Stimulated activated naive CD4-positive, alpha-beta T cell (primary cell): ENCODE measurements around the gene GRHL1.
"Not testable (repeated sequence)": the region's sequence is repeated elsewhere in the genome, so short reads cannot be mapped to it uniquely, and the experiment has no call there.

Experiments
- DNase-seq, 6 experiments: peaks; one replicate each; lab custom pipeline; 2025; lab: John Stamatoyannopoulos, UW

Gene GRHL1

DNA sequence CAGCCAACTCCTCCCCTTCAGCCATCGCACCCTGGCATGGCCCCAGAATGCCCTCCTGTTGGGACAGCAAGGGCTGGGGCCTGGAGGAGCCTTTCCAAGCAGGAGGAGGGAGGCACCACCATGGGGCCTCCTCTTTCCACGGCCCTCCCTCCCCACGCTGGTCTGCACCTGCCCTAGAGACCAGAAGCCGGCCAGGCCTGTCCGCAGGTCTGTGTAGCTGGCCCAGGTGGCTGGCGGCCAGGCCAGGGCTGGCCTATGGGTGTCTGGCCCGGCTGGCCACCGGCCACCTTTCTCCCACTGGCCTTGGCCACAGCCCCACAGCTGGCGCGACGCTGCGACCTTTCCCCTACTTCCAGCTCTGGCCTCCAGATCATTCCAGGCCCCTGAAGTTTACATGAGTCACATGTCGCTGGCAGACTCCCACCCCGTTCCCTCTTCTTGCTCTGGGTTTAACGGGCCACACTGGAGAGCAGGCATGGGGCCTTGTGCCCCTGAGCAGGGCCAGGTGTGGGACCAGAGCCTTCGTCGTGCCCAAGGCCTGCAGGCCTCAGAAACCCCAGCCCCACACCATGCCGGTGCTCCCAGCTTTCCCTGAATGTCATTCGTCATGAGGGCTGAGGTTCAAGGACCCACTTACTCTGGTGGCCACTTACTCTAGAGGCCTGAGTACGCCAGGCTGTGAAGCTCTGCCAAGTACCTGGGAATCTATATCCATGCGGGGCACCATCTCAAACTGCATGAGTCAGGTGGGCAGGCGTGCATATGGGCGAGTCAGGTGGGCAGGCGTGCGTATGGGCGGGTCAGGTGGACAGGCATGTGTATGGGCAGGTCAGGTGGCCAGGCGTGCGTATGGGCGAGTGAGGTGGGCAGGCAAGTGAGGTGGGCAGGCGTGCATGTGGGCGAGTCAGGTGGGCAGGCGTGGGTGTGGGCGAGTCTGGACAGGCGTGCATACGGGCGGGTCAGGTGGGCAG, 58.6 kb downstream of the GRHL1 start:
- DNase-seq, result no peak

DNA sequence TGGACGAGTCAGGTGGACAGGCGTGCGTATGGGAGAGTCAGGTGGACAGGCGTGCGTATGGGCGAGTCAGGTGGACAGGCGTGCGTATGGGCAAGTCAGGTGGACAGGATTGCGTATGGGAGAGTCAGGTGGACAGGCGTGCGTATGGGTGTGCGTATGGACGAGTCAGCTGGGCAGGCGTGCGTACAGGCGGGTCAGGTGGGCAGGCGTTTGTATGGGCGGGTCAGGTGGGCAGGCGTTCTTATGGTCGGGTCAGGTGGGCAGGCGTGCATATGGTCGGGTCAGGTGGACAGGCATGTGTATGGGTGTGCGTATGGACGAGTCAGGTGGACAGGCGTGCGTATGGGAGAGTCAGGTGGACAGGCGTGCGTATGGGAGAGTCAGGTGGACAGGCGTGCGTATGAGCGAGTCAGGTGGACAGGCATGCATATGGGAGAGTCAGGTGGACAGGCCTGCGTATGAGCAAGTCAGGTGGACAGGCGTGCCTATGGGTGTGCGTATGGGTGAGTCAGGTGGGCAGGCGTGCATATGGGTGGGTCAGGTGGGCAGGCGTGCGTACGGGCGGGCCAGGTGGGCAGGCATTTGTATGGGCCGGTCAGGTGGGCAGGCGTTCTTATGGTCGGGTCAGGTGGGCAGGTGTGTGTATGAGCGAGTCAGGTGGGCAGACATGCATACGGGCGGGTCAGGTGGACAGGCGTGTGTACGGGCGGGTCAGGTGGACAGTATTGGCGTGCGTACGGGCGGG, 59.5 kb downstream of the GRHL1 start:
- DNase-seq, result not testable (repeated sequence)

DNA sequence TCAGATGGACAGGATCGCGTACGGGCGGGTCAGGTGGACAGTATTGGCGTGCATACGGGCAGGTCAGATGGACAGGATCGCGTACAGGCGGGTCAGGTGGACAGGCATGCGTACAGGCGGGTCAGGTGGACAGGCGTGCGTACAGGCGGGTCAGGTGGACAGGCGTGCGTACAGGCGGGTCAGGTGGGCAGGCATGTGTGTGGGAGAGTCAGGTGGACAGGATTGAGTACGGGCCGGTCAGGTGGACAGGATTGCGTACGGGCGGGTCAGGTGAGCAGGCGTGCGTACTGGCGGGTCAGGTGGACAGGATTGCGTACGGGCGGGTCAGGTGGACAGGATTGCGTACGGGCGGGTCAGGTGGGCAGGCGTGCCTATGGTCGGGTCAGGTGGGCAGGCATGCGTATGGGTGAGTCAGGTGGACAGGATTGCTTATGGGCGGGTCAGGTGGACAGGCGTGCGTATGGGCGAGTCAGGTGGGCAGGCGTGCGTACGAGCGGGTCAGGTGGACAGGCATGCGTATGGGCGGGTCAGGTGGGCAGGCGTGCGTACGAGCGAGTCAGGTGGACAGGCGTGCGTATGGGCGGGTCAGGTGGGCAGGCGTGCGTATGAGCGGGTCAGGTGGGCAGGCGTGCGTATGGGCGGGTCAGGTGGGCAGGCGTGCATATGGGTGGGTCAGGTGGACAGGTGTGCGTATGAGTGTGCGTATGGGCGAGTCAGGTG, 60.3 kb downstream of the GRHL1 start:
- DNase-seq, result not testable (repeated sequence)

DNA sequence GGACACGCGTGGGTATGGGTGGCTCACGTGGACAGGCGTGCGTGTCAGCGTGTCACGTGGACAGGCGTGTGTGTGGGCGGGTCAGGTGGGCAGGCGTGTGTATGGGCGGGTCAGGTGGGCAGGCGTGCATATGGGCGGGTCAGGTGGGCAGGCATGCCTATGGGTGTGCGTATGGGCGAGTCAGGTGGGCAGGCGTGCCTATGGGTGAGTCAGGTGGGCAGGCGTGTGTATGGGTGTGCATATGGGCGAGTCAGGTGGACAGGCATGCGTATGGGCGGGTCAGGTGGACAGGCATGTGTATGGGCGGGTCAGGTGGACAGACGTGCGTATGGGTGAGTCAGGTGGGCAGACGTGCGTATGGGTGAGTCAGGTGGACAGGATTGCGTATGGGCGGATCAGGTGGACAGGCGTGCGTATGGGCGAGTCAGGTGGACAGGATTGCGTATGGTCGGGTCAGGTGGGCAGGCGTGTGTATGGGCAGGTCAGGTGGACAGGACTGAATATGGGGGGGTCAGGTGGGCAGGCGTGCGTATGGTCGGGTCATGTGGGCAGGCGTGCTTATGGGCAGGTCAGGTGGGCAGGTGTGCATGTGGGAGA, 61.0 kb downstream of the GRHL1 start:
- DNase-seq, result not testable (repeated sequence)

DNA sequence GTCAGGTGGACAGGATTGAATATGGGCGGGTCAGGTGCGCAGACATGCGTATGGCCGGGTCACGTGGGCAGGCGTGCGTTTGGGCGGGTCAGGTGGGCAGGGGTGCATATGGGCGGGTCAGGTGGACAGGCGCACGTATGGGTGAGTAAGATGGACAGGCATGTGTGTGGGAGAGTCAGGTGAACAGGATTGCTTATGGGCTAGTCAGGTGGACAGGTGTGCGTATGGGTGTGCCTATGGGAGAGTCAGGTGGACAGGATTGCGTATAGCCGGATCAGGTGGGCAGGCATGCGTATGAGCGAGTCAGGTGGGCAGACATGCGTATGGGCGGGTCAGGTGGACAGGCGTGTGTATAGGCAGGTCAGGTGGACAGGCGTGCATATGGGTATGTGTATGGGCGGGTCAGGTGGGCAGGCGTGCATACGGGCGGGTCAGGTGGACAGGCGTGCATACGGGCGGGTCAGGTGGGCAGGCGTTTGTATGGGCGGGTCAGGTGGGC, 61.5 kb downstream of the GRHL1 start:
- no peak for DNase-seq

DNA sequence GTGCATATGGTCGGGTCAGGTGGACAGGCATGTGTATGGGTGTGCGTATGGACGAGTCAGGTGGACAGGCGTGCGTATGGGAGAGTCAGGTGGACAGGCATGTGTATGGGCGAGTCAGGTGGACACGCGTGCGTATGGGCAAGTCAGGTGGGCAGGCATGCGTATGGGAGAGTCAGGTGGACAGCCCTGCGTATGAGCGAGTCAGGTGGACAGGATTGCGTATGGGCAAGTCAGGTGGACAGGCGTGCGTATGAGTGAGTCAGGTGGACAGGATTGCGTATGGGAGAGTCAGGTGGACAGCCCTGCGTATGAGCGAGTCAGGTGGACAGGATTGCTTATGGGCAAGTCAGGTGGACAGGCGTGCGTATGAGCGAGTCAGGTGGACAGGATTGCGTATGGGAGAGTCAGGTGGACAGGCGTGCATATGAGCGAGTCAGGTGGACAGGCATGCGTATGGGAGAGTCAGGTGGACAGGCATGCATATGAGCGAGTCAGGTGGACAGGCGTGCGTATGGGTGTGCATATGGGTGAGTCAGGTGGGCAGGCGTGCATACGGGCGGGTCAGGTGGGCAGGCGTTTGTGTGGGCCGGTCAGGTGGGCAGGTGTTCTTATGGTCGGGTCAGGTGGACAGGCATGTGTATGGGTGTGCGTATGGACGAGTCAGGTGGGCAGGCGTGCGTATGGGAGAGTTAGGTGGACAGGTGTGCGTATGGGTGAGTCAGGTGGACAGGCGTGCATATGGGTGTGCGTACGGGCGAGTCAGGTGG, 62.3 kb downstream of the GRHL1 start:
- DNase-seq, result not testable (repeated sequence)

DNA sequence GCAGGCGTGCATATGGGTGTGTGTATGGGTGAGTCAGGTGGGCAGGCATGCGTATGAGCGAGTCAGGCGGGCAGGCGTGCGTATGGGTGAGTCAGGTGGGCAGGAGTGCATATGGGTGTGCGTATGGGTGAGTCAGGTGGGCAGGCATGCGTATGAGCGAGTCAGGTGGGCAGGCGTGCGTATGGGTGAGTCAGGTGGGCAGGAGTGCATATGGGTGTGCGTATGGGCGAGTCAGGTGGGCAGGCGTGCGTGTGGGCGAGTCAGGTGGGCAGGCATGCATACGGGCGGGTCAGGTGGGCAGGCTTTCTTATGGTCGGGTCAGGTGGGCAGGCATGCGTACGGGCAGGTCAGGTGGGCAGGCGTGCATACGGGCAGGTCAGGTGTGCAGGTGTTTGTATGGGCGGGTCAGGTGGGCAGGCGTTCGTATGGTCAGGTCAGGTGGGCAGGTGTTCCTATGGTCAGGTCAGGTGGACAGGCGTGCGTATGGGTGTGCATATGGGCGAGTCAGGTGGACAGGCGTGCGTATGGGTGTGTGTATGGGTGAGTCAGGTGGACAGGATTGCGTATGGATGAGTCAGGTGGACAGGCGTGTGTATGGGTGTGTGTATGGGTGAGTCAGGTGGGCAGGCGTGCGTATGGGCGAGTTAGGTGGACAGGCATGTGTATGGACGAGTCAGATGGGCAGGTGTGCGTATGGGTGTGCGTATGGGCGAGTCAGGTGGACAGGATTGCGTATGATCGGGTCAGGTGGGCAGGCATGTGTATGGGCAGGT, 63.1 kb downstream of the GRHL1 start:
- no peak for DNase-seq

DNA sequence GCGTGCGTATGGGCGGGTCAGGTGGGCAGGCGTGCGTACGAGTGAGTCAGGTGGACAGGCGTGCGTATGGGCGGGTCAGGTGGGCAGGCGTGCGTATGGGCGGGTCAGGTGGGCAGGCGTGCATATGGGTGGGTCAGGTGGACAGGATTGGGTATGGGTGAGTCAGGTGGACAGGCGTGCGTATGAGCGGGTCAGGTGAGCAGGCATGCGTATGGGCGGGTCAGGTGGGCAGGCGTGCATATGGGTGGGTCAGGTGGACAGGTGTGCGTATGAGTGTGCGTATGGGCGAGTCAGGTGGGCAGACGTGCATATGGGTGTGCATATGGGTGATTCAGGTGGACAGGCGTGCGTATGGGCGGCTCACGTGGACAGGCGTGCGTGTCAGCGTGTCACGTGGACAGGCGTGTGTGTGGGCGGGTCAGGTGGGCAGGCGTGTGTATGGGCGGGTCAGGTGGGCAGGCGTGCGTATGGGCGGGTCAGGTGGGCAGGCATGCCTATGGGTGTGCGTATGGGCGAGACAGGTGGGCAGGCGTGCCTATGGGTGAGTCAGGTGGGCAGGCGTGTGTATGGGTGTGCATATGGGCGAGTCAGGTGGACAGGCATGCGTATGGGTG, 64.0 kb downstream of the GRHL1 start:
- not testable (repeated sequence) for DNase-seq

DNA sequence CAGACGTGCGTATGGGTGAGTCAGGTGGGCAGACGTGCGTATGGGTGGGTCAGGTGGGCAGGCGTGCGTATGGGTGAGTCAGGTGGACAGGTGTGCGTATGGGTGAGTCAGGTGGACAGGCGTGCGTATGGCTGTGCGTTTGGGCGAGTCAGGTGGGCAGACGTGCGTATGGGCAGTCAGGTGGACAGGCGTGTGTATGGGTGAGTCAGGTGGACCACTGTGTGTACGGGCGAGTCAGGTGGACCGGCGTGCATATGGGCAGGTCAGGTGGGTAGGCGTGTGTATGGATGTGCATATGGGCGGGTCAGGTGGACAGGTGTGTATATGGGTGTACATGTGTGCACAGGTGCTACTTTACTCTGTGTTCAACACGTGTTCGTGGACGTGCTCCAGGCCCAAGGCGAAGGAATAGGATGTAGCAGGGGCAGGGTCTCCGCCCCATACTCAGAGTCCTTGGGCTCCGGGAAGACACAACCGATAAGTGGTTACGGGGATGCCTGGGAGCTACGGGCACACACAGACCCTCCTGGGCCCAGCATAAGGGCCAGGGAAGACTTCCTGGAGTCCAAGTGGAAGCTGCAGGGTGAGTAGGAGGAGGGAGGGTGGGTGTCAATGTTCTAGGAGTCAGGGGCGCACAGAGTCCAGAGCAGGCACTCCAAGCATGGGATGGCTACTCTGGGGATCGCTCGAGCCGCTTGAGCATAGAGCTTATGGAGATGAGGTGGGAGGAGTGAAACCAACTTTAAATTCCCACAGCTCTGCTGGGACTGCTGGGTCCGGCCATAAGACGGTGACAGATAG, 64.7 kb downstream of the GRHL1 start:
- DNase-seq, result no peak

DNA sequence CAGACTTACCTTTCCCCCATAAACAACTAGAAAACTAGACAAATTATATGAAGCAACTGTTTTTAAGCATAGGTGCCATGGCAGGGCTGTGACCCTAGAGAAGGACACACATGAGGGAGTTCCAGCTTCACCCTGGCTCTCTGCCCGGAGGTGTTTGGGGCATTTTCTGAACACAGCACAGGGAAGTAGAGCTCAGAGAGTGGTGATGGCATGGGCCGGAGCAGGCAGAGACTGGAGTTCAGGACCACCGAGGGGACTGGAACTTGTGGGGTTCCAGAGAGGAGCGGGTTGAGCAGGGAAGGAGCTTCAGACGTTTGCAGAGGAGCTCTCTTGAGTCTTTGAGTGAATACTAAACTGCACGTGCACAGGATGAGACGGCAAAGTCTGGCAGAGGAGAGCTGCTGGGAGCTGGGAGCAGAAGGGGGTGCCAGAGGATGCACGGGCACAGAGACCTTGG, 65.3 kb downstream of the GRHL1 start:
- no peak for DNase-seq

DNA sequence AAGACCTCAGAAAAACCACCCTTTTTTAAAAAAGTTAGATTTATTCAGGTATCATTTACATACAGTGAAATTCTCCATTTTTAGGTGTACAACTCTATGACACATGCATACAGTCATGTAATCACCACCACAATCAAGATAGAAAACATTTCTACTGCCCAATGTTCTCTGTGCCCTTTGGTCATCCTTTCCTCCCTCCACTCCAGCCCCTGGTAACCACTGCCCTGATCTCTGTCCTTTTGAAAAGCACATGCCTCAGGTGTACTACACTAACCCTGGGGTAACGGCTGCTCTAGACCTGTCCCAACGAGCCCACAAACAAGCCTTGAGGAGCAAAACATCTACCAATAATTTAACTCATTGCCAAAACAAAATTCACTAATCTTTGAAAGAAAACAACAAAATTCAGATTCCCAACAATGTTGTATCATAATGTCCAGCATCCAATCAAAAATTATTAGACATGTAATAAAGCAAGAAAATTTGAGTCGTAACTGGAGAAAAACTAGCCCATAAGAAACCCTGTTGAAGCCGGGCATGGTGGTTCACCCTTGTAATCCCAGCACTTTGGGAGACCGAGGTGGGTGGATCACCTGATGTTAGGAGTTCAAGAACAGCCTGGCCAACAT, 65.9 kb downstream of the GRHL1 start:
- DNase-seq, result no peak

DNA sequence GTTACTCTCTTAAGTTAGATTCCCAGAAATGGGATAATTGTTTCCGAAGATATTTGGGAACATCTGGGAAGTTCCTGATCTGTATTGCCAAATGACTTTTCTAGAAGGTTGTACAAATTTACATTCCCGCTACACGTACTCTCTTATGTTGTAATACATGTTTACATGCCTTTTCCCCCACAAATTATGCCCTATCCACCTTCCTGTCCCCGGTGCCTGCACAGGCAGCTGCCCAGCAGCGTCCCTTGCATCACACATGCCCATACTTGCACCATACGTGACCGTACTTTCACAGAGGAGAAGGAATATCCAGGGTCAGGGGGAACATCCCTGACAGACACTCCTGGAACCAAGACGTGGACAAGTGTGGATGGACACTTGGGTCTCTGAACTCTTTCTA, 67.7 kb downstream of the GRHL1 start:
- no peak for DNase-seq

DNA sequence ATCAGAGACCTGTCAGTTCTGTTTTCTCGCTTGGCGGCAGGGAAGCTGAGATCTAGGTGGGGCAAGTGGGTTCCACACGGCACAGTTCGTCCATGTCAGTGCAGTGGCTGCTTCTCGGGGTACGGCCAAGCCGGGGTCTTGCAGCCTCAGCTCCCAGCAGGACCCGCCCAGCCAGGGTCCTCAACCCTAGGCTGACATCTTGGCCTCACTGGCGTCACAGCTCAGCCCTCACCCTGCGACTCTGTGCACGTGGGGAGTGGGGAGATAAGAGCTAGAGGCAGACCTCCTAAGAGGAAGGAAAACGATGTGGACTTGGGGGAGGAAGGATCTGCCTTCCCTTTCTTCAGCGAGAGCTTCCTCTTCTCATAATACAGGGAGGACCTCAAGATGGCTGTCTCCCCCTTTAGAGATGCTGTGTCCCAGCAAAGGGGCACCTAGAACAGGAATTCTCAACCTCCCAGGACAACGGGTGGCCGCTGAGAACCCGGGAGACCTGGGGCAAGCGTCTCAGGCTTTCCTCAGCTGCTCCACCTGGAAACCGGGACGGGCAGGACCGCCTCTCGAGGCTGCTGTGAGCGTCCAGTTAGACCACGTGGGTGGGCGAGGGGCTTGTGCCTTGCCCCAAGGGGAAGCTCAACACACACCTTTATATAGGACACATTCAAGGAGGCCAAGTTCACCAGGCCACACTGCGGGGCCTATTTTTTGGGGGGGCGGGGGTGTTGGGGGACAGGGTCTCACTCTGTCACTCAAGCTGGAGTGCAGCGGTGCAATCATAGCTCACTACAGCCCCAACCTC, 68.3 kb downstream of the GRHL1 start:
- no peak for DNase-seq

DNA sequence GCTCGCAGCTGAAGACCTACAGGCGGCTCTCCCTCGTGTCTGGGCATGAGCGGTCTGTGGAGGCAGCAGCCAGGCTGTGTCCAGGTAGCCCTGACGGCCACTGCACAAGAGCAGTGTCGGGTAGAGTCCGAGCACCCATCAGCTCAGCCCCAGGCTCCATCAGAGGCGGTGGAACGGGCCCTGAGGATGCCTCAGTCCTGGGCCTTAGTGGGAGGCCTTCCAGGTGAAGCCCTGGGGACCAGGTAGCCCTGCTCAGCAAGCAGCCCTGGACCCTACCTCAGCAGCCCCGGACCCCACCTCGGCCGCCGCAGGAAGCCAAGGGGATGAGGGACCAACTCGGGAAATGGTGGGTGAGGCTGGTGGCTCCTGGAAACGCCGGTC, 70.5 kb downstream of the GRHL1 start:
- no peak for DNase-seq

DNA sequence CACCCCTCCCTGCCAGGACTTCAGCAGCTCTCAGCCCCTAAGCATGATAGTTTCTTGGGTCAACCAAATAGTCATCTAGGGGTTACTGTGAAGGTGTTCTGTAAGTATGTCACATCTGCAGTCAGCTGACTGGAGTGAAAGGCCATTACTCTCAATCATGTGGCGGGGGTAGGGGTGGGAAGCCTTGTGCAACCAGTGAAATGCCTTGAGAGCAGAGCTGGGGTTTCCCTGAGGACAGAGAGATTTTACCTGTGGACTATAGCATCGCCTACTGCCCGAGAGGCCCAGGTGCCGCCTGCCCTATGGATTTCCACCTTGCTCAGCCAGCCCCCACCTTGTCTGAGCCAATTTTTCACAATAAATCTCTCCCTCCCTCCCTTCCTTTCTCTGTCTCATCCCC, 71.0 kb downstream of the GRHL1 start:
- DNase-seq, result no peak

DNA sequence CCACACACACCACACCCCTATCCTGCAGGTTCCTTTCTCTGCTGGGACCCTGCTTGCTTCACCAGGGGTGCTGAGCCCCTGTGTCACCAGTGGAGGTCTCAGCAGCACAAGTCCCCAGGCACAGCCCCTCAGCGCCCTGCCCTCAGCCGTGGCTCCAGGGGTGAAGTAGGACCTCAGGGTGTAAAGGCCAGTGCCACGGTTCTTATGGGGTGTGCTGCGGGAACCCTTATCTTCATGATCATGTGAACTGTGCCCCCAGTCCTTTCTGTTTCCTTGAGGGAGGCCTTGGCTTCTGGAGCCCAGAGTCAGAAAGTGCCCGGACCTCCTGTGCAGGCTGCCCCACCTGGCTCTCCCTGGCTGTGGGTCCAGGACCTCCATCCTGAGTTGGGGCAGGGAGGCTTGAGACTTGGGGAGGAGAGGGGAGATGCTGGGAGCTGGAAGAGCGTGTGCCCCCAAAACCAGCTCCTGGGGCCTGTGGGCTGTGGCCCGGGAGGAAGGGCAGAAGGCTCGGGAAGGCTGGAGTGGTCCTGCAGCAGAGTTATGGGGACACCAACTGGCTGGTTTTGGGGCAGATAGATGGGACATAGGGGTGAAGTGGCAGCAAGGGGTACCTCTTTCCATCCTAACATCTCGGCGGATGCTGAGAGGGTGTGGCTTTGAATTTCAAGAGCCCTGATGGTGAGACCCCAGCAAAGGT, 71.6 kb downstream of the GRHL1 start:
- no peak for DNase-seq
